ENCODE data around the gene LAPTM4A.

DNA sequence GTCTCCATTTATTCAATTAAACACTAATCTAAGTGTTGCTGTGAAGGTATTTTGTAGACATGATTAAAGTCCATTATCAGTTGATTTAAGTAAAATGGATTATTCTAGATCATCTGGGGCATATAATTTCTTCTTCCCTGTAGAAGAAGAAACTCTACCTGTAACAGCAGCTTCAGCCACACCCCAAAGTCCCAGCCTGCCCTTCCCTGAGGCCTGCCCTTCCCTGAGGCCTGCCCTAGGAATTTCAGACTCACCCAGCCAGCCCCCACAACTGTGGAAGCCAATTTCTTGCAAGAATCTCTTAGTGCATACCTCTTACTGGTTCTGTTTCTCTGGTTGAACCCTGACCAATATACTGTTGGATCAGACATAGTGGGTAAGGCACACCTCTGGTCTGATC is 13.4 kb upstream of the LAPTM4A start:
- TF ChIP-seq EZH2 (IDR thresholded peaks at IDR 0.05; ENCODE audit: borderline replicate concordance), result no peak
- TF ChIP-seq, protein P1, sequence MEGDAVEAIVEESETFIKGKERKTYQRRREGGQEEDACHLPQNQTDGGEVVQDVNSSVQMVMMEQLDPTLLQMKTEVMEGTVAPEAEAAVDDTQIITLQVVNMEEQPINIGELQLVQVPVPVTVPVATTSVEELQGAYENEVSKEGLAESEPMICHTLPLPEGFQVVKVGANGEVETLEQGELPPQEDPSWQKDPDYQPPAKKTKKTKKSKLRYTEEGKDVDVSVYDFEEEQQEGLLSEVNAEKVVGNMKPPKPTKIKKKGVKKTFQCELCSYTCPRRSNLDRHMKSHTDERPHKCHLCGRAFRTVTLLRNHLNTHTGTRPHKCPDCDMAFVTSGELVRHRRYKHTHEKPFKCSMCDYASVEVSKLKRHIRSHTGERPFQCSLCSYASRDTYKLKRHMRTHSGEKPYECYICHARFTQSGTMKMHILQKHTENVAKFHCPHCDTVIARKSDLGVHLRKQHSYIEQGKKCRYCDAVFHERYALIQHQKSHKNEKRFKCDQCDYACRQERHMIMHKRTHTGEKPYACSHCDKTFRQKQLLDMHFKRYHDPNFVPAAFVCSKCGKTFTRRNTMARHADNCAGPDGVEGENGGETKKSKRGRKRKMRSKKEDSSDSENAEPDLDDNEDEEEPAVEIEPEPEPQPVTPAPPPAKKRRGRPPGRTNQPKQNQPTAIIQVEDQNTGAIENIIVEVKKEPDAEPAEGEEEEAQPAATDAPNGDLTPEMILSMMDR (IDR thresholded peaks at IDR 0.05; ENCODE audit: poor library complexity), result no peak
